GM18520 (cell line): Measurements from ENCODE around the gene FAM174B.

Source experiments
- ATAC-seq: cut with Tn5 transposase; IDR thresholded peaks from one replicate; pipeline ENCODE4 v1.9.1; 2021; ENCODE audit not compliant: unreplicated experiment

Gene FAM174B

DNA sequence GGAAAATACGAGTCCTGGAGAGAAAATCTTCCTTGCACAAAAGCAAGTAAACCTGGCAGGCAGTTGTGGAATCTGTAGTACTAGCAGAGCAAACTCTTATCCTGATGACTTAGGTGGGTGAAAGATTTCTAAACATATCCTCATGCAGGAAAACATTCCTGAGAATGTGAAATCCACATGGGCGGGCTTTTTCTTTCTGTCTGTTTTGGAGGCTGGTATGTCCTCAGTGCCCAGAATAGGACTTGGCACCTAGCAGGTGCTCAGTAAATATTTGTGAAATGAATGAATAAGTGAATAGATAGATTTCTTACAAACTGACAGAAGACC, 53.3 kb downstream of the FAM174B start:
- ATAC-seq, result no peak

DNA sequence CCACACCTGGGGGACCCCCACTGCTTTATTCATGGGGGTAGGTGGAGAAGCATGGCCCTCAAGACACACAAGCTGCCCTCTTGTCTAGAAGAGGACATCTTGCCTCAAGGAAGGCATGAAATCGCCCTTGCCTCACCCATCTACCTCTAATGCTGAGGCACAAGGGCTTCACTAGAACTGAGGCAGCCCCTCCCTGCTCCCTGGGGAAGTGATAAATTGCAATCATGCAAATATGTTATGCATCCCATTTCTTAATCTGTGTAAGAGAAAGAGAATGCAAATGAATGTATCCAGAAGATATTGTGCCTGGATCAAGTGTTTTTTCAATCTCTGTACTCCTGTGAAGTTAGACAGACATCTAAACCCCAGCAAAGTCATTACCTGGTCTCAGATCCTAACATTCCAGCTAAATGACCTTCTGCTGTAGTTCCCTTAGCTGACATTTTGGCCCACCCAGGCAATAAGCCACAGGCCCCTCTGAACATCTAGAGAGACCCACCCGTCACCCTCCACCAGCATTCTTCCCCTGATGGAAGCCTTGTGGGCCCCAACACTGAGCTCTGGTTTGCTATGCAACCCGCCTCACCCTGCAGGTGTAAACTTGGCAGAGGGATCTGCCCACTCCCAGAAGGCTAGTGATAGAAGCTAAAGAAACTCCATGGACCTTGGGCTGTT, 53.8 kb downstream of the FAM174B start:
- no peak for ATAC-seq

DNA sequence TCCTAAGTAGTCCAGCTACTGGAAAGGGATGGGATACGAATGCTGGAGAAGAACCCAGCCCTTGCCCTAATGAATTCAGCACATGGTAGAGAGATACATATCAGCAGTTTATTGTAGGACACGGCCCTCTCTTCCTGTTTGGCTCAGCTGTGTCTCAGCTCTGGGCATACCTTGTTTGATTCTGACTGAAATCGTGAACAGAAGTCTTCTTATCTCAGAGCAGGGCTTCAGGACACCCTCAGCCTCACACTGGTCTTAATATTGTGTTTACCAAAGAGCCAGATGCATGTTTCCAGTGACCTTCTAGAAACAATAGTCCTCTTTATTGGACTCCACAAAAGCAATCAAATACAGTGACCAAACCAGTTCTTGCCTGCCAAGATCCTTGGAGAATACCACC, 54.7 kb downstream of the FAM174B start:
- ATAC-seq, result no peak

DNA sequence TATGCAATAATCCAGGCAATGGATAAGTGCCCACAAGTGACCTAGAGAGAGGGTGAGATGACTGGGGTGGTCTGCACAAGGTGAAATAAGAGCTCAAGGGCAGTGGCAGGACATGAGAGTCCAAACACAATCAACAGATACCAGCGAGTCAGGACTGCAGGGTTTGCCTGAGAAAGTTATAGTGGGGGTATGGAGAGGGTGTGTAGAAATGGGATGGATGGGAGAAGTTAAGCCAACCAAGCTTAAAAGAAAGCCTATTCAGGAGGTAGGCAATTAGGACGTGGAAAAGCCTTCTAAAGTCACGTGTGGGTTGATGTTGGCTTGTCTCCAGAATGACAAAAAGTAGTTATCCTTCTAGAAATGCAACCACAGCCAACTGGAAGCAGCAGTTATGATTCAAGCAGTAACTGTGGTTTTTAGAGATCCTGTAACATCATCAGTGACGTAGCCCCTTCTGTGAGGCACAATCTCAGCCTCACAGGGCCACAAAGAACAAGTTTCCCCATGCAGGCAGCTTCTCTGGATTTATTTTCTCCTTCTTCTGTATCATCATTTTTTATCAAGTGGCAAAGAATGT, 56.1 kb downstream of the FAM174B start:
- no peak for ATAC-seq

DNA sequence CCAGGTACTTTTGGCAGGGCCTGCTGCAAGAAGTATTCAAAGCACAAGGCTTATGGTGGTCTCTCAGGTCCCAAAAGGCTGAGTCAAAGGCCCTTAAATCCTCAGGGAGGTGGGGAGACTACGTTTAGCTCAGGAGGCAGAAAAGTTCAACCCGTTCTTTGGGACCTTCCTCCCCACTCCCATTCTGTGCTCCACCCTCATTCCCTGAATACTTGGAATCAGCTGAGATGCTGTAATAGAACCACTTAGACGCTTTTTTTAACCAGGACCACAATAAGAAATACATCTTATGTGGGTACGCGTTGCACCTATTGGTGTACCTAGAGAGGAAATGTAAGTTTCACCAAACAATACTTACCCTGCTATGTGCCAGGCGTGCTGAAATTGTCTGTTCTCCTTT, 58.0 kb downstream of the FAM174B start:
- ATAC-seq, result no peak

DNA sequence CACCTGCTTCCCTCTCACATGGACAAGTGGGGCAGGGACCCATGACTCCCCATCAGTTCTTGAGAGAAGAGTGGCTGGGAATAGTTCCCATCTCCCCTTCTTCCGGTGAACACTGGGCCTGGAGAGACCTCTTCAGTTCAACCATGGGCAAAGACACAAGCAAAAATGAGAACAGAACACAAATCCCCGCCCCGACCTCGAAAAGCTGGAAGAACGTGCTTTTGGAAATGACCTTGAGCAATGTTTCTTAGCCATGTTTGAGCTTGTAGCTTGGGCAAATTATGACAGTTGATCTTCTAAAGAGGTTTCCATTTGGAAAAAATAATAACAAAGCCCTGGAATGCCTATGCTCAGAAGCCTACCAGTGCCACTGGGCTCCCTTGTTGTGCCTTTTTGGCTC, 59.0 kb downstream of the FAM174B start:
- ATAC-seq, result no peak

DNA sequence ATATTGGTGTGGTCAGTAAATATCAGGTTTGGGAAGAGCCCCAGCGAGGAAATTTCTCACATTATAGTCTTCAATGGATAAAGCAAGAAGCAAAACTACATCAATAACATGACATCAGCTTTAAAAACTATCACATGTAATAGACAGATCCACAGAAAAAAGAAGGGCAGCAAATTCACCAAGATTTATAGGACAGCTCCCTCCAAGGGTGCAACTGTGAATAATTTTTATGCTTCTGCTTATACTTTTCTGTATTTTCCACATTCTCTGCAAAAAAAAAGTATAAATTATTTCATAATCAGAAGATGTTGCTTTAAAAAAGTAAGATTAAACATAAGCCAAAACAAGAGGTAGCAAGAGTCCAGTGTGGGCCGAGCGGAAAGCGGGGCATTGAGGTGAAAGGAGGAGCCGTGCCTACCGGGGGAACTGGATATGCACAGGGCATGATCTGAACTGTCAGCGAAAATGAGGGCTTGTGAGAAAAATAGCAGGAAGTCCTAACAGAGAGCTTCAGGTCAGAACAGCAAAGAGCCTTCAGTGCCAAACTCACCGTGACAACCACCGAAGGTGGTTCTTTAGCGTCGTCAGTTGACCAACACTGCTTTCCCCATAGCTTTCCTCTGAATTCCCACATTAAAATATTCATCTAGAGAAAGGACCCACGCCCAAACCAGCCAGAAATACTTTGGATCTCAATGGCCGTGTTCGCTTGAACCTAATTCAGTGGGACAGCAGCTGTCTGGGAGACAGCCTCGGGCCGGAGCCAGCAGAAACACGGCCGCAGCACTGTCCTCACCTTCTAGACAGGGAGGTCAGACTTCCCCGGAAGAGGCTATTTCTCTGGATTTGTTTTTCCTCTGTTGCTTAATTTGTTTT, 59.8 kb downstream of the FAM174B start:
- ATAC-seq, result no peak

DNA sequence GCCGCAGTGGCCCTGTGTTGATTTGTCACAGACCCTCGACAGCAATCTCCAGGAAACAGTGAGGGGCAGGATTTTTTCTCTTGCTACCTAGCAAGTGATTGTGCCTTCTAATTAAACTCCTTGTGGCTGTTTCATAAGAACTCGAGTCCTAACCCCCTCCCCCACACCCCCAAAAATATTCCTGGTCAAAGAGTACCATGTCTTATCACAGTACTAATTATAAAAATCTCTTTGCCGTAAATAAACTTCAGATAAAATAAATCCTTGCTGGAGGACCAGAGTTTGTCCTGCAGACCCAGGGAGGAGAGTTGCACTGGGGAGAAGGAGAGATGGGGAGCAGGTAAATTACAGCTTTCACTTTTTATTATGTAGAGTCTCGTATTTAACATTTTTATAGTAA, 64.3 kb downstream of the FAM174B start:
- ATAC-seq, result no peak

DNA sequence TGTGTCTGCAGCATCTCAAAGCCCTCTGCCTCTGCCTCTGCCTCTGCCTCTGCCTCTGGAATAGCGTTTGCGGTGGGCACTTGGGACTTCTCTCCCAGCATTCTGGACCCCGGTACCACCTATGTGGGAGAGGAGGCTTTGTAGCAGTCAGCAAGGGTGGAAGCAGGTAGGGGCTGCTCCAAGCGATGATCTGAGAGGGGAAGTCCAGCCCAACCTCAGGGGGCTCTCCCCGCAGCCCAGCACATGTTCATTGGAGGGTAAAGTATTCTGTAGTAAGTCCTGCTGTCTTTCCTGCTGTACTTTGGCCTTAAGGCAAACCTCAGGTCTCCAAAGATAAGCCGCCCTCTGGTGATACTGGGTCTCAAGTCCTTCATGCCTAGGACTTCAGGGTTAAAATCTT, 68.6 kb downstream of the FAM174B start:
- ATAC-seq, result no peak

DNA sequence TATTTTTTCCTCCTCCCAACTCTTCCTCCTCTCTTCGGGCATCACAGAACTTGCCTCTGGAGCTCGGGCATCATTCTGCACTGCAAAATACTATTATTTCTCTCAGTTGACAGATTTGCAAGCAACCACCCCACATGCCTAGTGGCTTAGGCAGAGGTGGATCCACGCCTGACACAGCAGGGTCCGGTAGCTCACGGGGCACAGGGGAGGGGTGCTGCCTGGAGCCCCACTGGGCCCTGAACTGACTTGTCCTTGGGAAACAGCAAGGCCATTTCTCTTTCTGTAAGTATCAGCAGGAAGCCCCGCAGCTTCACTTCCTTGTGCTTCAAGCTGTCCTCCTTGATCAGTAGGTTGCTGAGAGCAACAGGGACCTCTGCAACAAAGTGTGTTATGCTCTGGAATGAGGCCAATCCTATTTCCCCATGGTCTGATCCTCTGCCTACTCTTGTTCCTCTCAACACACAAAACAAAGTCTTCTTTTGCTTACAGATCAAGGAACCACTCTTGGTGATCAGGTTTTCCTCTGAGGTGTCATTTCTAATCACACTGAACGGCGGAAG, 69.1 kb downstream of the FAM174B start:
- ATAC-seq, result no peak

DNA sequence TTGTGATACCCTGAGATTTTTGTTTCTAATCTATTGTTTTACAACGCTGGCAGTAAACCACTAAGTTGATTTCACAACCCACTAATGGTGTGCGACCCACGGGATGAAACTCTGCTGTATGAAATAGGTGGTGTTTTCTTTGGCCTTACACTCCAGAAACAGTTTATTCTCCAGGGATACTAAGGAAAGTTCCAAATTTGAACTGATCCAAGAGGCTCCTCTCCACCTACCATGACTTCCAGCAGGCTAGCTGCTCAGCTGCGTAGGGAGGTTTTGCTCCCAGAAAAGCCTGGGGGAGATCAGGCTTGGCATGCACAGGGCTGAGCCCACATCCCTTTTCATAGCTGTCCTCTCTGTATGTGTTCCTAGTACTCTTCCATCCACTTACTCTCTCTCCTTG, 71.5 kb downstream of the FAM174B start:
- no peak for ATAC-seq

DNA sequence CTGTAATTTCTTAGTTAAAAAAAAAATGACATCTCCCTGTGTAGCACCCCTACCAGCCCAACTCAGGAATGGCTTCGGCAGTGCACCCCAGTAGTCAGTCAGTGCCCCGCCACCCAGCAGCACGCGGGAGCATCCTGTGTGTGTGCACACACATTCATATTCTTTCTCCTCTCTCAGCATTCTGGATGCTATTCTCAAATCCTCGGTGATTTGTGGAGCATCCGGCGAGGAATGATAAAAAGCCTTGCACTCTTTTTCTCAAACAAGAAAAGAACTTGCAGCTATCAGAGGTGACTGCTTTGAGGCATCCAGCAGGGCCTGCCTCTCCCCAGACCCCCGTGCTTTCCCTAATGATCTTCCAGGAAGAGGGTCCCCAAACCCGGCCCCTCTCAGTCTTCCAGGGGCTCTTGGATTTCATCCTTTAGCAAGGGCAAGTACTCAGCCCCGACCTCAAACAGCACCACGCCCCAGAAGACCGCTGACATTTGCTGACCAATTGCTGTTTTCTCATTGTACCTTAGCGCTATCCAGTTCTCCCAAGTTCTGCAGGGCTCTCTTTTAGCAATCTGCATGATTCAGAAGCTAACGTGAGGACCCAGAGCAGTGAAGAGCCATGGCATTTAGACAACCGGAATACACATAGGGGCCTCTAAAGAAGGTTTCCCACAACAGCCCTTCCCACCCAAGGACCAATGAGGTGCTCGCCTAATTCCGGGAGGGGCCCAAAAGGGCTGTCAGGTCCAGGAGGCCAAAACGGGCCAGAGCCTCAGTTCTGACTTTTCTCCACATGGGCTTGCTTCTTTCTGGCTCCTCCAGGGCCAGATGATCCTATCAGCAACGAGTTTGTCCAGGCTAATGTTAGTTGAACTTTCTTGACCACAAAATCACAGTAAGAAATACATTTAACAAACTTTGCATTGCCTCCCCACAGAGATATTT, 72.2 kb downstream of the FAM174B start:
- ATAC-seq, result no peak

DNA sequence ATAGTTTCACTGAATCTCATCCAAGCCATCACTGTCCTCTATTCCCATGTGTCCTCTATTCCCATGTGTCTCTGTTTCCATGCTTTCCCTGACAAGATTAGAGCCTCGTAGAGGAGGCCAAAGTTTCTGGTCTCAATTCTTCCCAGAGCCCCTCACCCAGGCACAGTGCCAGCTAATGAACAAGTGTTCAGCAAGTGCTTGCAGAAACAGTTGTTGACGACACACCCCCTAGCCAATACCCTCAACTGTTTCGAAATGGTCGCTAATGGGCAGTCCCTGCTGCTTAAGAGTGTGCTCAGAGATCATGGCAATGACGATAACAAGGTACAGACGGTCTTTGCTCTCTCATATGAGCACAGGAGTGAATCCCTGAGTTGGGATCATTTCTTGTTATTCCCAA, 73.4 kb downstream of the FAM174B start:
- ATAC-seq, result no peak

DNA sequence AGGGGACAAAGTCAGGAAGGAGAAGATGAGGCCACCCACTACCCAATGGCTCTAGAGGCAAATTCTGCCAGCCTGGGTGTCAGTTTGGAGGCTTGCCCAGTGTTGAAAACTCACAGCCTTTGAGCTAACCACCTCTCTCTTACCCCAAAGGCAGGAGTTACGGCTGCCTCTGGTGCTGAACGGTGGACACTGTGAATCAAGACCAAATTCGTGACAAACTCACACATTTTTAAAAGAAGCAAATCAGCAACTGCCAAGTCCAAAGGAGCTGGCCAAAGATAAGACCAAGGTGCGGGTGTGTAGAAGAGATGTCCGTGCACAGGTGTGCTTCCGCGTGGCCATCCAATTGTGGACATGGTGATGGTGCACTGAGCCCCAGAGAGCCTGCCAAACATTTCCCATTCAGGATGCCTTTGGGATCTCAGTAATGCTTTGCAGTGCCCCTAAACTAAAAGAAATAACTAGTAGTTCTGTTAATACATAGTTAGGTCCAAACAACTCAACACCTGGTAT, 74.6 kb downstream of the FAM174B start:
- ATAC-seq, result no peak

DNA sequence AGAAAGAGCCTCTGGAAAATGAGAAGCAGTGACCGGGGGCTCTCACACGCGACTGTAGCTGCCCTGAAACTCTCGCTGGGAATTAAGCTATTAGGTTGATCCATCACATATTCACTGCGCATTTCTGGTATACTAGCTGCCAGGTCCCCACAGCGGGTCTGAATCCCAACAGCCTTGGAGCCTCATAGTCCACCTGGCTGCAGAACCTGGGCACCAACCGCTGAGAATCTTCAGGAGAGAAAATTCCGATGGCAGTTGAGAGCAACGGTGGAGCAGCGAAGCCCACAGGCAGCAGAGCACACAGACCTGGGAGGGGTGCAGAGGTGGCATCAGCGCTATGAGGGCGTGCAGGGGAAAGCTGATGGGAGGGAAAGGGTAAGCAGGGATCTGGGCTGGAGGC, 75.1 kb downstream of the FAM174B start:
- ATAC-seq, result no peak

DNA sequence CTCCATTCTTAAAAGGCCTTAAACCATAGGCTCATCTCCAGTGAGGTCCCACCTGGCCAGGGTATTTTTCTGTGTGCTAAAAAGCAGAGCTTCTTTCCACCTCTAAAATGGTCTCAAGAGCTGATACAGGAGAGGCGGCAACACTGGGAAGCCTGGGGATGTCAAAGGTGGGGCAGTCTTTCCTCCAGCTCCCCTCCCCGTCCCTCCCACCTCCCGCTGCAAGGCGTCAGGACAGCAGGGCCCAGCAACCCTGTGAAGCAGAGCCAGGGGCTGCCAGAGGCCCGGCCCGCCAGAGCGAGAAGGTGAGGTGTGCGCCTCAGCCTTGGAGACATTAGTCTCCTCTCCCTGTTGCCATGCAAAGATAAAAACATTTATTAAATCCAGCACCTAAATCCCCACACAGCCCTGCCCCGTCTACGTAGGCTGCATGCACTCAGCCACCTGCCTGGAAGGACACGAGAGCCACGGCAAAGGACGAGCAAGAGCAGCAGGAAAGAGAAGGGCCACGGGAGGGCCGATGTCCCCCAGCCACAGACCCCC, 75.6 kb downstream of the FAM174B start:
- no peak for ATAC-seq

DNA sequence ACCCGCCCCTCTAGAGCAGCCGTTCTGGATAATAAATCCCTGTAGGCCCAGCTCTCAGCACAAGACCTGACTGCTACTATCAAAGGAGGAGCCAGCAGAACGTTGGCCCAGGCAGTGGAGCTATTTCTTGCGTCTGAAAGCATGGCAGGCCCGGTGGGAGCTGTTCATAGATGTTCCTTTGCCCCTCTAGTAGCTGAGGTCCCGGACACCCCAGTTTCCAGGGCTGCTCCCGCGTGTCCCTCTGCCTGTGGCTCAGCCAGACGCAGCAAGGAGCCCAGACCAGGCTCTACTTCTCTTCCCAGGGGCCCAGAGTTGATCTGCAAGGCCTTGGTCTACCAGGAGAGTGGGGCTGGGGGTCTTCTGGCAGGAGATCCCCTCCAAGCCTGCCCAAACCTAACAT, 76.1 kb downstream of the FAM174B start:
- no peak for ATAC-seq

DNA sequence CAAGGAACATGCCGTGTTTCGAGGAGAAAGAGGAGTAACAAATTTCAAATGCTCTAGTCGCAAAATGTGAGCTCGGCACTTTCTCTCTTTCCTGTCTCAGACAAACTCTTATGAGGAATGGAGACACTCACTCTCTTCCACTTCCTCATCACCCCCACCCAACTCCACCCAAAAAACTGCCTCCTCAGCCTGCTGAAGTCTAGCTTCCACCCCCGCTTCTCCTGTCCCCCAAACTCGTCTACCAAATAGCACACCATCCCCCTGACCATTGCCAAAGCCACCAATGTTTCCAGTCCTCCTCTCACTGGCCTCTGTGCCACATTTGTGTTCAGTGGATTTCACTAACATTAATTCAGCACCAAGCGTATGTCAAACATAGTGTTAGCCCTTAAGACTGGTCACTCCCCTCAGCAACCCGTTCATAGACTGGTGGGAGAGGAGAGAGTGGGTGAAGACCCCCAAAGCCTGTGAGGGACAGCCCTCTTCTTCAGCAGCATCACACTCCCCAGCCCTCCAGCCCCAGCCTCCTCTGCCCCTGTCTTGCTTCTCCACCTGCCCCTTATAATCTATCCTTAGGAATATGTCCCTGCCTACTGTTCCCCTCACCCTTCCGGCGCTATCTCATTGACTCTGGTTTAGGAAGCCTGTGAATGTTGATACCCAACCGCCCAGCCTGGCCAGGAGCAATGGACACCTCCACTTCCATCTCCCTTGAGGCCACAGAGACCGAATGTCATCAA, 77.3 kb downstream of the FAM174B start:
- no peak for ATAC-seq

DNA sequence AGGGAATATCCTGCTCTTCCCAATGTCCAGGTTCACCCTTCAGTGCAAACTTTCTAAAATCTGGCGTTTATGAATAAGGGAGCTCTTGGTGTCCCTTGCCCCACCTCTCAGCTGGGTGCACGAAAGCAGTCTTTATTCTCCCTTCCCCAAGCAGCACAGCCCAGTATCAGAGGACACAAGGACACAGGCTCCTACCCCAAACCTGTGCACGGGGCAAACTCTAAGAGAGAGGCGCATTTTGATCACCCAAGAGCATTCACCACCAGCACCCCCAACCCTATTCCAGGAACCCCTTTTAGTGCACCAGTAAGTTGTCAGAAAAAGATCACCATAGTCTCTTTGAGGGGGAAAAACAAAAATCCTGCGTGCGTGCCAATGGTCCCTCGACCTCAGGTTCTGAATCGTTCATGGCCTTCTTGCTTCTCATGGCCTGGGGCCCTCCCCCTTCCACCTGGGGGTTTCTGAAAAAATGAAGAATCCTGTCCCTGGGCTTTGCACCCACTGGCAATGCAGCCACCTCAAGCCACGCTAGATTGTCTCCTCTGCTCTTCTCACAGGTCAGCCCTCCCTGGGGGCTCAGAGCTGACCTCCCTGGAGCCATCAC, 78.9 kb downstream of the FAM174B start:
- no peak for ATAC-seq
